ENCODE data around the gene ATP9A. TPM values are rescaled to one million over a fixed set of nuclear protein-coding genes. Genes with fewer than 3 reads are reported as not detected.

Gene ATP9A
- polyA plus RNA-seq, 1 of the 3 experiments (the other 2 are of a cell fraction) = 11.0 TPM

GRCh38 chr20:51752343-51752951 is 15.7 kb downstream of the ATP9A start (continued):
- peak; percentile 74 for TF ChIP-seq PBX3 (IDR thresholded peaks at IDR 0.05)
- TF ChIP-seq MXI1 (IDR thresholded peaks at IDR 0.05; ENCODE audit: low read depth, low read length) = 0 out of 2 replicates have a peak, but pooled peaks have one; percentile 41
- peak; percentile 99 for TF ChIP-seq MEF2A (IDR thresholded peaks at IDR 0.05; ENCODE audit: borderline replicate concordance, low read depth)
- TF ChIP-seq EZH2phosphoT487 (IDR thresholded peaks at IDR 0.05; ENCODE audit: borderline replicate concordance, low read depth) = no peak
- no peak for TF ChIP-seq SMC3 (IDR thresholded peaks at IDR 0.05; ENCODE audit: low read depth, low read length)
- no peak for TF ChIP-seq NRF1 (IDR thresholded peaks at IDR 0.05; ENCODE audit: low read depth, low read length)
- TF ChIP-seq GATA2 (CRISPR knock-in tag; IDR thresholded peaks at IDR 0.05) = no peak
- no peak for TF ChIP-seq CHD2 (IDR thresholded peaks at IDR 0.05; ENCODE audit: low read length, partially characterized antibody)
- peak; percentile 83 for TF ChIP-seq RXRA (IDR thresholded peaks at IDR 0.05; ENCODE audit: borderline replicate concordance, low read depth)
- TF ChIP-seq CTCF (IDR thresholded peaks at IDR 0.05) = no peak
- no peak for TF ChIP-seq YY1 (IDR thresholded peaks at IDR 0.05; ENCODE audit: low read depth)
- TF ChIP-seq REST (IDR thresholded peaks at IDR 0.05; ENCODE audit: low read depth, low read length) = no peak
- no peak for TF ChIP-seq USF2 (IDR thresholded peaks at IDR 0.05; ENCODE audit: borderline replicate concordance, low read depth, low read length)
- TF ChIP-seq TCF12 (IDR thresholded peaks at IDR 0.05) = peak; percentile 82
- no peak for TF ChIP-seq USF1 (IDR thresholded peaks at IDR 0.05; ENCODE audit: borderline replicate concordance, low read depth)
- TF ChIP-seq TAF1 (IDR thresholded peaks at IDR 0.05; ENCODE audit: borderline replicate concordance, low read depth, low read length) = 0 out of 2 replicates have a peak, but pooled peaks have one; percentile 15
